Esophagus squamous epithelium (tissue), 5 donors: ENCODE measurements around the gene FNDC3B. TPM values are rescaled to one million over a fixed set of nuclear protein-coding genes. Genes with fewer than 3 reads are reported as not detected.

Experiments used
- DNase-seq: peaks from one replicate; lab custom pipeline; 2025; lab: John Stamatoyannopoulos, UW
- H3K27ac ChIP-seq, 4 donors: fragments of 200-600 bp; sonication (generic); one replicate each; pipeline ENCODE4 v1.5.1; 2016 to 2019; ENCODE audit warnings: mild to moderate bottlenecking in 1 of 4
- H3K27me3 ChIP-seq, 4 donors: fragments of 200-600 bp; sonication (generic); 1 replicate in 3 of 4; 2 replicates in 1 of 4; pipeline versions ENCODE4 v1.5.1 to v1.6.0; 2017 to 2021; ENCODE audit warnings: antibody characterized with exemption in 1 of 4
- H3K36me3 ChIP-seq, 3 donors: fragments of 200-600 bp; sonication (generic); one replicate each; pipeline ENCODE4 v1.5.1; 2016 to 2019
- H3K4me1 ChIP-seq, 3 donors: fragments of 200-600 bp; sonication (generic); one replicate each; pipeline ENCODE4 v1.5.1; 2017 to 2019
- H3K4me3 ChIP-seq, 4 donors: fragments of 200-600 bp; sonication (generic); 1 replicate in 3 of 4; 2 replicates in 1 of 4; pipeline ENCODE4 v1.5.1; 2016 to 2019; ENCODE audit warnings: mild to moderate bottlenecking in 2 of 4, moderate library complexity in 1 of 4
- H3K9me3 ChIP-seq, 3 donors: fragments of 200-600 bp; sonication (generic); one replicate each; pipeline ENCODE4 v1.5.1; 2016 to 2019
- CTCF ChIP-seq, 6 experiments: fragments of 450-650 bp in 4 of 6; fragments of 200-600 bp in 2 of 6; sonication (generic) in 2 of 6; IDR thresholded peaks; one replicate each; pipeline ENCODE4 v1.5.1; 2016 to 2019; ENCODE audit warnings: antibody characterized with exemption in 6 of 6, mild to moderate bottlenecking in 4 of 6, moderate library complexity in 4 of 6
- POLR2A ChIP-seq, 4 donors: fragments of 450-650 bp; IDR thresholded peaks; one replicate each; pipeline ENCODE4 v1.6.1; 2017; ENCODE audit warnings: antibody characterized with exemption in 4 of 4, mild to moderate bottlenecking in 4 of 4, moderate library complexity in 3 of 4
- WGBS, 2 donors: methylation state at CpG; one replicate each; pipeline ENCODE4 v1.1.5; 2018; 5-methylcytosine and 5-hydroxymethylcytosine counted together
- intact Hi-C: fragments of 100-400 bp; cut with DNase I; formaldehyde crosslinking; loops from one replicate; pipeline ENCODE4 v1.15.0; 2022
- total RNA-seq, 4 donors: library from RNA; depleted of rRNA; stranded (reverse); fragments of >200 nt; gene quantifications; one replicate each; pipeline ENCODE4 v1.1.0, GENCODE V29; 2016
- donor health status: DM: yes; HTN: yes; CAD: no.

The FNDC3B gene
- total RNA-seq, 4 donors from 2014 or later, result 7.7 to 44.3 (median 20.4) TPM

GRCh38 chr3:172290457-172290856 lies 251.1 kb downstream of the FNDC3B start:
- intact Hi-C loops, result no loop called here
- no peak for TF ChIP-seq POLR2A (IDR thresholded peaks at IDR 0.05)
- TF ChIP-seq CTCF (IDR thresholded peaks at IDR 0.05), result no peak

GRCh38 chr3:172291650-172292049 lies 252.3 kb downstream of the FNDC3B start:
- Histone ChIP-seq H3K4me1 (peaks cover 0 to 7% (median 0%) of the 10 kb centered on the region in 3 donors), H3K27ac (no peak overlapping the region), H3K9me3 (no peaks in the 10 kb centered on the region), H3K27me3 (no peaks in the 10 kb centered on the region), H3K4me3 (no peak overlapping the region), H3K36me3 (peaks cover 0 to 52% (median 0%) of the 10 kb centered on the region in 3 donors)
- 81 to 89% methylated on average over 3 of the region's 3 CpGs for WGBS, 2 donors
- TF ChIP-seq CTCF (IDR thresholded peaks at IDR 0.05) (no peak), POLR2A (IDR thresholded peaks at IDR 0.05) (no peak)
- intact Hi-C loops, result no loop called here
- no peak for DNase-seq

More at GRCh38 chr3:172290457-172290856, 251.1 kb downstream of the FNDC3B start:
- peaks cover 0 to 44% (median 0%) of the 10 kb centered on the region in 3 donors for H3K36me3 ChIP-seq
- peaks cover 0 to 7% (median 0%) of the 10 kb centered on the region in 3 donors for H3K4me1 ChIP-seq
- no peak overlapping the region for H3K27ac ChIP-seq
- H3K27me3 ChIP-seq, result no peaks in the 10 kb centered on the region
- H3K9me3 ChIP-seq, result no peaks in the 10 kb centered on the region
- DNase-seq, result no peak
- no peak overlapping the region for H3K4me3 ChIP-seq
- WGBS, 2 donors, result 65 to 88% methylated on average over 7 of the region's 7 CpGs

- DNase-seq, result no peak
- H3K4me3 ChIP-seq, result no peak overlapping the region
- TF ChIP-seq POLR2A (IDR thresholded peaks at IDR 0.05) (no peak), CTCF (IDR thresholded peaks at IDR 0.05) (no peak)
- intact Hi-C loops, result no loop called here
- 70 to 84% methylated on average over 2 of the region's 2 CpGs for WGBS, 2 donors
- H3K27me3 ChIP-seq, result no peaks in the 10 kb centered on the region
- peaks cover 0 to 48% (median 0%) of the 10 kb centered on the region in 3 donors for H3K36me3 ChIP-seq
- no peak overlapping the region for H3K27ac ChIP-seq
- peaks cover 0 to 7% (median 0%) of the 10 kb centered on the region in 3 donors for H3K4me1 ChIP-seq
- no peaks in the 10 kb centered on the region for H3K9me3 ChIP-seq
Observed at GRCh38 chr3:172292422-172292821, 253.0 kb downstream of the FNDC3B start.

GRCh38 chr3:172293093-172293492 lies 253.7 kb downstream of the FNDC3B start:
- WGBS, 2 donors, result 89 to 95% methylated on average over 2 of the region's 2 CpGs
- Histone ChIP-seq H3K4me1 (peaks cover 0 to 7% (median 0%) of the 10 kb centered on the region in 3 donors), H3K27me3 (no peaks in the 10 kb centered on the region), H3K4me3 (no peak overlapping the region), H3K9me3 (no peaks in the 10 kb centered on the region), H3K27ac (no peak overlapping the region), H3K36me3 (peaks cover 0 to 42% (median 0%) of the 10 kb centered on the region in 3 donors)
- intact Hi-C loops, result no loop called here
- TF ChIP-seq CTCF (IDR thresholded peaks at IDR 0.05), result no peak
- no peak for TF ChIP-seq POLR2A (IDR thresholded peaks at IDR 0.05)
- no peak for DNase-seq

GRCh38 chr3:172294223-172294806 lies 254.9 kb downstream of the FNDC3B start:
- Histone ChIP-seq H3K4me3 (no peak overlapping the region), H3K27me3 (no peaks in the 10 kb centered on the region), H3K9me3 (no peaks in the 10 kb centered on the region), H3K4me1 (peaks cover 0 to 7% (median 0%) of the 10 kb centered on the region in 3 donors), H3K36me3 (peaks cover 0 to 42% (median 0%) of the 10 kb centered on the region in 3 donors), H3K27ac (no peak overlapping the region)
- no peak for TF ChIP-seq POLR2A (IDR thresholded peaks at IDR 0.05)
- TF ChIP-seq CTCF (IDR thresholded peaks at IDR 0.05), result no peak
- DNase-seq, result no peak
- 78 to 87% methylated on average over 6 of the region's 6 CpGs for WGBS, 2 donors
- intact Hi-C loops, result no loop called here
